EL (cell line): Measurements from ENCODE around the gene IL15.
"Not testable (repeated sequence)": the region's sequence is repeated elsewhere in the genome, so short reads cannot be mapped to it uniquely, and the experiment has no call there.

Experiments
- DNase-seq: peaks from one replicate; pipeline ENCODE4 v3.0.0-alpha.2; 2016

The IL15 gene

DNA sequence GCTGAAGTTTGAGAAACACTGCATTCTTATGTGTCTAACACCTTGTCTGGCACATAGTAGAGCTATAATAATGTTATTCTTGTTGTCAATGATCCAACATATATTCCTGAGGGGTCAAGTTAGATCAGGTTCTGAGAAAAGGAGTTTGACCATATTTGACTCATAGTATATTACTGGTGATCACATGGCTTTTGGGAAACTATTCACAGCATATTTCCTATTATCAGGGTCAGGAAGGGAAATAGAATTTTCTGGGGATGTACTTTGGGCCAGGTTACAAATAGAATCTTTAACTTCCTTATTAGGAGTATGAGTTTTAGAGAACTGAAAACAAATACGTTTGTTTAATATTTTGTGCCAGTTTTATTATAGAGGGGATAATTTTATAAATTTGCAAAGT, 11.6 kb downstream of the IL15 start:
- no peak for DNase-seq

- DNase-seq: peak; percentile 47
Observed at GRCh38 chr4:141652161-141652778, 15.9 kb downstream of the IL15 start.

DNA sequence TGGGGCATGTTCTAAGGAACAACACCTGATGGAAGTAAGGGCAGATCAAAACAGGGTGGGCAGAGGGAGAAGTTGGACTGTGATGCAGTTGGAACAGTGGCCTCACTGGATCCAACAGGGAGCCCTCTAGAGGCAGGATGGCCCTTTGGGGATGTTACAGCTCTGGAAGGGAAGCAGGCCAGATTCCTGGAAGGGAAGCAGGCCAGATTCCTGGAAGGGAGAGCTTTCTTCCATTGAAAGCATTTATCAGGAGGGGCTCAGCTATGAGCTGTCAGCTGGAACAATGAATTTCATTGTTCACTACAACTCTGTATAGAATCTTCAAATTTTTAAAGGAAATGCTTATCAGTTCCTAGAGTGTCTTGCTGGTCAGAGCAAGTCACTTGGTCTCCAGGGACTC, 17.7 kb downstream of the IL15 start:
- DNase-seq: peak; percentile 40

- DNase-seq: no peak
Observed at GRCh38 chr4:141656031-141656430, 19.6 kb downstream of the IL15 start.

- DNase-seq: no peak
Observed at GRCh38 chr4:141657550-141658250, 21.3 kb downstream of the IL15 start.

GRCh38 chr4:141658309-141658708, 21.9 kb downstream of the IL15 start:
- DNase-seq: no peak

DNA sequence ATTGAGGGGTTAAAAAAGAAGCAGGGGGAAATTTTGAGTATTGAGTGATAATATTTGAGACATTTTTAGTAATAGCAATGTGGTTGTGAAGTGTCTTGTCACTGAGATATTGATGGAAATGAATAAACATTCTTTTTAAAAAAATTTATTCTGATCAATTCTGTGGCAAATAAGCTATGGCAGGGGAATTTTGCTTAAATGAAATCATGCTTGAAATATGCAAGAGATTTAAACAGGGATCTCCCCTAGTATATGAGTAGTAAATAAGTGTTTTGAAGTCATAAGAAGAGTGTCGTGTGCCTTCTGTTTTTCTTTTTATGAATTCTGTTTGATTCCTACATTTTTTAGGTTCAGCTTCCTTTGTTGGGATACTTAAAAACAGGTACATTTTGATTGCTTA, 23.2 kb downstream of the IL15 start:
- DNase-seq: peak; percentile 39

- DNase-seq: no peak
Observed at GRCh38 chr4:141660880-141661279, 24.5 kb downstream of the IL15 start.

GRCh38 chr4:141668200-141668910, 32.0 kb downstream of the IL15 start:
- no peak for DNase-seq

GRCh38 chr4:141669501-141669900, 33.1 kb downstream of the IL15 start:
- DNase-seq: no peak

DNA sequence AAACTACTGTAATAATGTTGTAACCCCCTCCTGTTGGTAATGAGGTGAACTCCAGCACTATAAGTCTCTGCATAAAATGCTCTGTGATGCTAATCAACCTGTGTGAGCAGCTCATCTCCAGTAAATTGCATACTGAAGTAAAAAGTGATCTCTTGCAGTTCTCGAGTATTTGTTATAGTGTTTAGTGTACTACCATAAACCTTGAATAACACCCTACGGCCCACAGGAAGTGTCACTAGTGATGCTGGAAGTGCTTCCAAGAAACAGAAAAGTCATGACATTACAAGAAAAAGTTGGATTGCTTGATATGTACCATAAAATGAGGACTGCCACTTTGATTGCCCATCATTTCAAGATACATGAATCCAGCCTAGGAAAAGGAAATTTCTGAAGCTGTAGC, 39.0 kb downstream of the IL15 start:
- no peak for DNase-seq

DNA sequence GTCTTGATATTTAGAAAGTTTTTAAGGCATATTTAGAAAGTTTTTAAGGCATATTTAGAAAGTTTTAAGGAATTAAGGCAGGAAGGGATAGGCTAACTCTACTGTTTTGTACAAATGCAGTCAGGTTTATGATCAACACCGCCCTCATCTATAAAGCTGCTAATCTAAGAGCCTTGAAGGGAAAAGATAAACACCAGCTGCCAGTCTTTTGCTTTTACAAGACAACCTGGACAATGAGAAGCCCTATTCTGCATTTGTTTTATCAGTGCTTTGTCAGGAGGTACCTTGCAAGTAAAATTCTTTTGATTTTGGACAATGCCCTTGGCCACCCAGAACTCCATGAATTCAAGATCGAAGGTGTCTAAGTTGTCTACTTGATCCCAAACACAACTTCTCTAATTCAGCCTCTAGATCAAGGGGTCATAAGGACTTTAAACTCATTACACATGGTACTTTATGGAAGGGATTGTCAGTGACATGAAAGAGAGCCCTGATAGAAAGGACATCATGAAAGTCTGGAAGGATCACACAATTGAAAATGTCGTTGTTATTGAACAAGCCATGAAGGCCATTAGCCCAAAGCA, 39.8 kb downstream of the IL15 start:
- DNase-seq: no peak

GRCh38 chr4:141680060-141680459, 43.7 kb downstream of the IL15 start:
- DNase-seq: no peak

DNA sequence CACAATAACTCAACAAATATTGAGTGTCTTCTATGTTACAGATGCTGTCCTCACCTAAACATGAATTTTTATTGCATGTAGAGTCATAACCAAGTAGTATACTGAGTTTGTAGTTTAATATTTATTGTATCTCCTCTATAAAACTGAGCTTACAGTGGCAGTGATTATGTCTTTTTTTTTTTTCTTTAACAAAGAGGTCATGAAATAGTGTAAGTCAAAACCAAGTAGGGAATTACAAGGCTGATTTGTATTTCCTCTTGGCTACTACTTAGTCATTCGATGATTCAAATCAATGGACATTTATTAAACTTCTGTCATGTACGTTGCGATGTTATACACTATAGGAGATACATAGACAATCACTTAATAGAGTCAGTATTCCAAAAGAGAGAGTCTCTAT, 48.4 kb downstream of the IL15 start:
- DNase-seq: no peak

DNA sequence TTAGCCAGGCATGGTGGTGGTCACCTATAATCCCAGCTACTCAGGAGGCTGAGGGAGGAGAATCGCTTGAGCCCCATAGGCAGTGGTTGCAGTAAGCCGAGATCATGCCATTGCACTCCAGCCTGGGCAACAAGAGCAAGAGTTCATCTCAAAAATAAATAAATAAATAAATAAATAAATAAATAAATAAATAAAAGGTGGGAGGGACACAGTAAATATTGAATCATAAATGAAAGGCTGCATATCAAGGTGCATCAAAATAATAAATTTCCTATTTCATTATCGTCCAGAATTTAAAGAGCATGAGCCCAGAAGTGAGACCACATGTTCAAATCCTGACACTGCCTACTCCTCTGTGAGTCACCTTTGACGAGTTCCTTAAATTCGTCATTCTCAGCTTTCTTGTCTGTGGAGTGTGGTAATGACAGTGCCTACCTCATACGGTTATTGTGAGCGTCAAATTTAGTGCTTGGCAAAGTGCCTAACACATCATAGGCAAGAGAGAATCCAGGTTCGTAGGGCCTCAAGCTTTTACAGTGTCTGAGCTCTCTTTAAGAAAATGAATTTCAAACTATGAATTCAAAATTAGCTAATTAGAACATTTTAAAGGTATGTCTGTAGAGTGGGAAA, 49.9 kb downstream of the IL15 start:
- DNase-seq: peak; percentile 26

GRCh38 chr4:141686879-141687278, 50.5 kb downstream of the IL15 start:
- peak; percentile 39 for DNase-seq

GRCh38 chr4:141689726-141690296, 53.4 kb downstream of the IL15 start:
- DNase-seq: not testable (repeated sequence)

DNA sequence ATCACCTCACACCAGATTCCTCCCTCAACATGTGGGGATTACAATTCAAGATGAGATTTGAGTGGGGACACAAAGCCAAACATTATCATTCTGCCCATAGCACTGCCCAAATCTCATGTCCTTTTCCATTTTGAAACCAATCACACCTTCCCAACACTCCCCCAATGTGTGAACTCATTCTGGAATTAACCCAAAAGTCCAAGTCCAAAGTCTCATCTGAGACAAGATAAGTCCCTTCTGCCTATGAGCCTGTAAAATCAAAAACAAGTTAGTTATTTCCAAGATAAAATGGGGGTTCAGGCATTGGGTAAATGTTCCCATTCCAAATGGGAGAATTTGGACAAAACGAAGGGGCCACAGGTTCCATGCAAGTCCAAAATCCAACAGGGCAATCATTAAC, 54.9 kb downstream of the IL15 start:
- DNase-seq: not testable (repeated sequence)

- DNase-seq: no peak
Observed at GRCh38 chr4:141692081-141692480, 55.7 kb downstream of the IL15 start.

DNA sequence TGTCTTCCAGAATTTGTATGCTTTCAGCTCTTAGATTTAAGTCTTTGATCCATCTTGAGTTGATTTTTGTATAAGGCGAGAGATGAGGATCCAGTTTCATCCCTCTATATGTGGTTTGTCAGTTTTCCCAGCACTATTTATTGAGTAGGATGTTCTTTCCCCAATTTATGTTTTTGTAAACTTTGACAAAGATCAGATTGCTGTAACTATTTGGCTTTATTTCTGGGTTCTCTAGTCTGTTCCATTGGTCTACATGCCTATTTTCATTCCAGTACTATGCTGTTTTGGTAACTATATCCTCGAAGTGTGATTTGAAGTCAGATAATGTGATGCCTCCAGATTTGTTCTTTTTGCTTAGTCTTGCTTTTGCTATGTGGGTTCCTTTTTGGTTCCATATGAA, 60.7 kb downstream of the IL15 start:
- DNase-seq: no peak

DNA sequence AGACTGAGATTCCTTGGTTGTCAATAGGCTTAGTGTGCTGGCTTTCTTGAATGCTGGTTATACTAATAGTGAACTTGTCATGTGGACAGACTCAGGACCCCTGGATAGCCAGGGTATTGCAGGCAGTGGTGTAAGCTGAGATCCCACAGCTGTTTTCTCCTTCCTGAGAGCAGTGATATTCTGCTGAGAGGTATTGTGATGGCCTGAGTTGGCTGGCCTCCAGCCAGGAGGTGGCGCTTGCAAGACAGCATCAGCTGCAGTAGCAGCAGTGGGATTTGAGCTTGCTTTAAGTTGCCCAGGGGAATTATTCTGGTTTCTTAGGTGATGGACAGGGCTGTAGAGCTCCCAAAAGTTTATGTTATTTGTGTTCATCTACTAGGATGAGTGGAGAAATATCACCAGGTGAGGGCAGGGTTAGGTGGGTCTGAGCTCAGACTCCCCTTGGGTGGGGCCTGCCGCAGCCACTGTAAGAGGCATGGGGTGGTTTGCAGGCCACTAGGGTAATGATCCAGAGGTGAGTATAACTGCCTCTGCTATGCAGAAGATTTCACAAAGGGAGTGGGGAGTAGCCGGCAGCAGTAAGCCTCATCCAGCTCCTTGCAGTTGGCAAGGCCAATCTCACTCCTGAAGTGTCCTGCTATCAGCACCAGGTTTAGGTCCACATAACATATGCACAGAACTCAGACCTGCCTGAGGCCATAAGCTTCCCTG, 66.2 kb downstream of the IL15 start:
- peak; percentile 10 for DNase-seq

DNA sequence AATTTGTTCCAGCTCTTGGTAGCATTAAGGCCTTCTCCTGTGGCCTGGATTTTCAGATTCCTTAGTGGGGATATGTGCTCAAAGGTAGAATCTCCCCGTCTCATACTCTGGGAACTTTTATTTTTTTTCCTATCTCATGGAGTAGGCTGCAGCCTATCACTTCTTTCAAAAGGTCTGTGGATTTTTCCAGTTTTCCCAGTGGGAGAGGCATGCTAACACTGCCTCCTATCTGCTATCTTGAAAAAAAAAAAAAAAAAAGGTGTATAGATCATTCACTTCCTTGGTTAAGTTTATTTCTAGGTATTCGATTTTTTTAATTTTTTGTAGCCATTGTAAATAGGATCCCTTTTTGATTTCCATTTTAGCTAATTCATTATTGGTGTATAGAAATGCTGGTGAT, 67.1 kb downstream of the IL15 start:
- DNase-seq: no peak
